Measurements from ENCODE around the gene CALU.

The CALU gene

DNA sequence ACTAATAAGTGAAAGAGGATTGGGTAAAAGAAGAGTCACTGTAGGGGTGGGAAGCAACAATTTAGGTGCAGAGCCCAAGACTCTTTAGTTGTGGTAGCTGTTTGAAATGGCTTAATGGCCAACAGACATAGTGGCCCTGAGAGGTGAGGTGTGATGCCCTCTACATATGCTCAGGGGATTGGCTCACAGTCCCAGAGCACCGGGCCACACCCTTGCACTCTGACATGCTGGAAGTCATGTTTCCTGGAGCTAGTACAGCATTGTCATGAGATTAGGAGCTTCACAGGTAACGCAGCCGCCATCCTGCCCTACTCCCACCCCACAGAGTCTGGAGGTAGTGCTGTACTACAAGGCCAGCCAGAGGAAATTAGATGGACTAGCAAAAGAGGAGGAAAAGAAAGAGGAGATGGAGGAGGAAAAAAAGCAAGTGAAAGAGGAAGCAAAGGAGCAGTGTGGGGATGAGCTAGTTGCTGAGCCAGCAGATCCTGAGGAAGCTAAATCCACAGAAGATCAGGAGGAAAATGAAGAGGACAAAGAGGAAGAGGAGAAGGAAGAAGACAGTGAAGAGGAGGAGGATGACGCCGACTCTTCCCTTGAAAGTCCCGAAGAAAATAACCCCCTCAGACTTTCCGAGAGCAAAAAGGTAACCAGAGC is 76.3 kb downstream of the CALU start:
- DNase-seq, result no peak

GRCh38 chr7:128818694-128819093 is 79.5 kb downstream of the CALU start:
- no peak for DNase-seq
